OCI-LY1 (cell line): Measurements from ENCODE around the gene SMYD5.

Source experiments
- EZH2 ChIP-seq: fragments of 200-600 bp; sonication (generic), shearing (Covaris generic); IDR thresholded peaks from 2 replicates; pipeline ENCODE4 v1.8.0; 2017; ENCODE audit warnings: borderline replicate concordance, mixed run types, mild to moderate bottlenecking, antibody characterized with exemption, low read length, moderate library complexity, mixed read lengths
- TF ChIP-seq, protein P1 (sequence below): fragments of 200-600 bp; sonication (generic), shearing (Covaris generic); IDR thresholded peaks from 2 replicates; pipeline ENCODE4 v1.5.1; 2017; ENCODE audit warnings: mild to moderate bottlenecking, antibody characterized with exemption, low read length, moderate library complexity, mixed read lengths

GRCh38 chr2:73258186-73258912 is 44.3 kb downstream of the SMYD5 start:
- TF ChIP-seq, protein P1, sequence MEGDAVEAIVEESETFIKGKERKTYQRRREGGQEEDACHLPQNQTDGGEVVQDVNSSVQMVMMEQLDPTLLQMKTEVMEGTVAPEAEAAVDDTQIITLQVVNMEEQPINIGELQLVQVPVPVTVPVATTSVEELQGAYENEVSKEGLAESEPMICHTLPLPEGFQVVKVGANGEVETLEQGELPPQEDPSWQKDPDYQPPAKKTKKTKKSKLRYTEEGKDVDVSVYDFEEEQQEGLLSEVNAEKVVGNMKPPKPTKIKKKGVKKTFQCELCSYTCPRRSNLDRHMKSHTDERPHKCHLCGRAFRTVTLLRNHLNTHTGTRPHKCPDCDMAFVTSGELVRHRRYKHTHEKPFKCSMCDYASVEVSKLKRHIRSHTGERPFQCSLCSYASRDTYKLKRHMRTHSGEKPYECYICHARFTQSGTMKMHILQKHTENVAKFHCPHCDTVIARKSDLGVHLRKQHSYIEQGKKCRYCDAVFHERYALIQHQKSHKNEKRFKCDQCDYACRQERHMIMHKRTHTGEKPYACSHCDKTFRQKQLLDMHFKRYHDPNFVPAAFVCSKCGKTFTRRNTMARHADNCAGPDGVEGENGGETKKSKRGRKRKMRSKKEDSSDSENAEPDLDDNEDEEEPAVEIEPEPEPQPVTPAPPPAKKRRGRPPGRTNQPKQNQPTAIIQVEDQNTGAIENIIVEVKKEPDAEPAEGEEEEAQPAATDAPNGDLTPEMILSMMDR = no peak
- no peak for TF ChIP-seq EZH2
